GM19452 (cell line): ENCODE data around the gene IGFBP3.
A peak's percentile ranks its signal among the peaks of the same experiment; 100 is the strongest.

Experiments used
- ATAC-seq: cut with Tn5 transposase; IDR thresholded peaks from one replicate; pipeline ENCODE4 v1.9.1; 2021; ENCODE audit not compliant: unreplicated experiment

IGFBP3 gene

GRCh38 chr7:45923290-45923689 lies 2.2 kb upstream of the IGFBP3 start:
- ATAC-seq, result no peak

GRCh38 chr7:45922810-45923209 lies 1.7 kb upstream of the IGFBP3 start:
- no peak for ATAC-seq

GRCh38 chr7:45921699-45922519 lies 837 bp upstream of the IGFBP3 start:
- no peak for ATAC-seq

GRCh38 chr7:45921381-45921698 lies 268 bp upstream of the IGFBP3 start:
- ATAC-seq, result no peak

GRCh38 chr7:45919993-45920459 lies 1.0 kb downstream of the IGFBP3 start:
- ATAC-seq, result no peak

- no peak for ATAC-seq
These were observed 1.8 kb downstream of the IGFBP3 start for GRCh38 chr7:45919231-45919784.

GRCh38 chr7:45918556-45918955 lies 2.5 kb downstream of the IGFBP3 start:
- ATAC-seq, result no peak

- peak; percentile 56 for ATAC-seq
These were observed 3.4 kb downstream of the IGFBP3 start for GRCh38 chr7:45917658-45918057.

- ATAC-seq, result no peak
These were observed 4.0 kb downstream of the IGFBP3 start for GRCh38 chr7:45917064-45917463.

GRCh38 chr7:45915606-45916005 lies 5.5 kb downstream of the IGFBP3 start:
- no peak for ATAC-seq

GRCh38 chr7:45914911-45915310 lies 6.2 kb downstream of the IGFBP3 start:
- no peak for ATAC-seq

GRCh38 chr7:45912972-45913371 lies 8.1 kb downstream of the IGFBP3 start:
- ATAC-seq, result no peak

GRCh38 chr7:45911311-45911710 lies 9.8 kb downstream of the IGFBP3 start:
- no peak for ATAC-seq

- no peak for ATAC-seq
These were observed 10.2 kb downstream of the IGFBP3 start for GRCh38 chr7:45910855-45911254.

GRCh38 chr7:45909561-45909960 lies 11.5 kb downstream of the IGFBP3 start:
- no peak for ATAC-seq

- ATAC-seq, result no peak
These were observed 18.3 kb downstream of the IGFBP3 start for GRCh38 chr7:45902820-45903219.

GRCh38 chr7:45901566-45901965 lies 19.5 kb downstream of the IGFBP3 start:
- no peak for ATAC-seq

GRCh38 chr7:45898222-45898621 lies 22.9 kb downstream of the IGFBP3 start:
- ATAC-seq, result no peak

GRCh38 chr7:45897042-45897690 lies 23.9 kb downstream of the IGFBP3 start:
- no peak for ATAC-seq

- ATAC-seq, result no peak
These were observed 26.4 kb downstream of the IGFBP3 start for GRCh38 chr7:45894665-45895062.

GRCh38 chr7:45893996-45894664 lies 26.9 kb downstream of the IGFBP3 start:
- ATAC-seq, result no peak
